ENCODE data around the gene ZFYVE26. TPM values are rescaled to one million over a fixed set of nuclear protein-coding genes. Genes with fewer than 3 reads are reported as not detected.

ZFYVE26 gene
- total and polyA plus RNA-seq, 10 of the 15 experiments (the other 5 are each of a cell fraction or from before 2014, with no cell fraction given): 1.00 to 25.6 (median 12.0) TPM

DNA sequence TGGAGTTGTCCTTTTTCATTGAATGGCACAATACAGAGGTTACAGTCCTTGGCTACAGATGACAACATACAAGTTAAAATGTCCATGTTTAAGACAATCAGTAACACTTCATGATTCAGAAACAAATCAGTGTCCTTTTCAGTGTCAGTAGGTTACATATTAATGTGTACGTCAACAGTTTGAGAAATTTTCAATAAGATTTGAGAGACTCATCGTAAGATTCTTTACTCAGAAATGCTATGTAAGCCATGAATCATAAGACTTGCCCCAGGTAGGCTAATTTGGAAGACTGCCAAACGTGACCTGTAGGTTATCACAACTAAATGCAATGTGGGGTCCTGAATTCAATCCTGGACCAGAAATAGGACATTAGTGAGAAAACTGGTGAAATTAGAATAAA is 111.2 kb downstream of the ZFYVE26 start:
- ChIA-PET SMC1A (ENCODE audit: uncharacterized antibody, unreplicated experiment) (interaction anchor here (0.6 to 5.8 kb wide), 27 partner anchors 7 to 278 kb away, joined by 3 to 206 read pairs (median 6); partner anchors contain the start of genes ARG2, PIGH and RDH11), CTCF (interaction anchor here (0.9 to 12.3 kb wide), 39 partner anchors 9 to 1304 kb away, joined by 3 to 359 read pairs (median 8); partner anchors contain the start of genes ARG2, ATP6V1D, EIF2S1 and PIGH), RAD21 (ENCODE audit: unreplicated experiment) (interaction anchor here (1.1 to 8.5 kb wide), 15 partner anchors 12 to 278 kb away, joined by 4 to 153 read pairs (median 18); partner anchors contain the start of genes ARG2, PIGH, RDH11 and VTI1B), POLR2A (interaction anchor here (0.9 to 2.0 kb wide), 4 partner anchors 31 to 1114 kb away, joined by 3 to 14 read pairs (median 4); no protein-coding TSS in a partner anchor)
- DNase-seq (ENCODE audit: low read depth, low spot score) (no peak), FAIRE-seq (no peak), ATAC-seq (no peak)
- Histone ChIP-seq H3K4me3 (no peak overlapping the region), H4K20me1 (ENCODE audit: control insufficient read depth, insufficient read depth) (no peaks in the 10 kb centered on the region), H3K27me3 (replicated peaks in 1 of 2; ENCODE audit: control insufficient read depth in 2 of 2, insufficient read depth in 2 of 2, low read length in 1 of 2) (no peaks in the 10 kb centered on the region), H3K79me2 (ENCODE audit: control insufficient read depth, insufficient read depth, low read length) (no peaks in the 10 kb centered on the region), H3K4me1 (ENCODE audit: control insufficient read depth, insufficient read depth, low read length) (no peaks in the 10 kb centered on the region), H3K9ac (ENCODE audit: control insufficient read depth, insufficient read depth, low read length) (no peak overlapping the region), H3K27ac (ENCODE audit: control insufficient read depth, insufficient read depth) (no peak overlapping the region), H3K36me3 (ENCODE audit: control insufficient read depth in 2 of 2, insufficient read depth in 2 of 2, low read length in 1 of 2) (no peaks in the 10 kb centered on the region), H2AFZ (ENCODE audit: control insufficient read depth, low read depth, low read length) (no peak overlapping the region), H3K9me3 (replicated peaks; ENCODE audit: control insufficient read depth, insufficient read depth, low read length) (no peaks in the 10 kb centered on the region; the same call in 2 of the 3 replicates), H3K4me2 (ENCODE audit: control insufficient read depth, insufficient read depth) (no peak overlapping the region)
- in situ Hi-C loops (cut with MboI) (loop anchor here (10.0 kb wide), 2 partner anchors 120 to 280 kb away; no protein-coding TSS in a partner anchor), intact Hi-C loops (cut with micrococcal nuclease; ENCODE audit: unreplicated experiment) (loop anchor here (2.0 kb wide), 2 partner anchors 178 to 278 kb away; no protein-coding TSS in a partner anchor)
- 65% methylated on average over 3 of the region's 3 CpGs for WGBS (ENCODE audit: insufficient coverage, insufficient replicate concordance, low lambda C conversion rate, missing lambda C conversion rate)
- no TSS peak for BruUV-seq (replicated peaks)
- TF ChIP-seq SRF (IDR thresholded peaks at IDR 0.05; ENCODE audit: low read depth in 2 of 2, low read length in 2 of 2) (no peak), CHD1 (IDR thresholded peaks at IDR 0.05; ENCODE audit: low read depth, low read length) (no peak), SREBF2 (IDR thresholded peaks at IDR 0.05; ENCODE audit: low read length) (no peak), POU2F2 (IDR thresholded peaks at IDR 0.05; ENCODE audit: borderline replicate concordance, low read depth, low read length) (no peak), HDAC2 (IDR thresholded peaks at IDR 0.05) (no peak), YY1 (IDR thresholded peaks at IDR 0.05; ENCODE audit: low read depth, low read length) (no peak), MEF2B (IDR thresholded peaks at IDR 0.05; ENCODE audit: partially characterized antibody, poor library complexity, severe bottlenecking) (no peak), SMAD1 (IDR thresholded peaks at IDR 0.05; ENCODE audit: low read depth, partially characterized antibody) (no peak), TBL1XR1 (IDR thresholded peaks at IDR 0.05; ENCODE audit: low read depth, low read length) (no peak), STAT3 (IDR thresholded peaks at IDR 0.05; ENCODE audit: low read depth, low read length) (no peak), ZNF622 (IDR thresholded peaks at IDR 0.05) (no peak)
- TF ChIP-seq, protein P1, sequence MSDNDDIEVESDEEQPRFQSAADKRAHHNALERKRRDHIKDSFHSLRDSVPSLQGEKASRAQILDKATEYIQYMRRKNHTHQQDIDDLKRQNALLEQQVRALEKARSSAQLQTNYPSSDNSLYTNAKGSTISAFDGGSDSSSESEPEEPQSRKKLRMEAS (IDR thresholded peaks at IDR 0.05; ENCODE audit: low read depth, low read length): no peak
- TF ChIP-seq, protein P2, sequence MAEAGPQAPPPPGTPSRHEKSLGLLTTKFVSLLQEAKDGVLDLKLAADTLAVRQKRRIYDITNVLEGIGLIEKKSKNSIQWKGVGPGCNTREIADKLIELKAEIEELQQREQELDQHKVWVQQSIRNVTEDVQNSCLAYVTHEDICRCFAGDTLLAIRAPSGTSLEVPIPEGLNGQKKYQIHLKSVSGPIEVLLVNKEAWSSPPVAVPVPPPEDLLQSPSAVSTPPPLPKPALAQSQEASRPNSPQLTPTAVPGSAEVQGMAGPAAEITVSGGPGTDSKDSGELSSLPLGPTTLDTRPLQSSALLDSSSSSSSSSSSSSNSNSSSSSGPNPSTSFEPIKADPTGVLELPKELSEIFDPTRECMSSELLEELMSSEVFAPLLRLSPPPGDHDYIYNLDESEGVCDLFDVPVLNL (IDR thresholded peaks at IDR 0.05; ENCODE audit: low read depth, low read length): no peak
- TF ChIP-seq, protein P3, sequence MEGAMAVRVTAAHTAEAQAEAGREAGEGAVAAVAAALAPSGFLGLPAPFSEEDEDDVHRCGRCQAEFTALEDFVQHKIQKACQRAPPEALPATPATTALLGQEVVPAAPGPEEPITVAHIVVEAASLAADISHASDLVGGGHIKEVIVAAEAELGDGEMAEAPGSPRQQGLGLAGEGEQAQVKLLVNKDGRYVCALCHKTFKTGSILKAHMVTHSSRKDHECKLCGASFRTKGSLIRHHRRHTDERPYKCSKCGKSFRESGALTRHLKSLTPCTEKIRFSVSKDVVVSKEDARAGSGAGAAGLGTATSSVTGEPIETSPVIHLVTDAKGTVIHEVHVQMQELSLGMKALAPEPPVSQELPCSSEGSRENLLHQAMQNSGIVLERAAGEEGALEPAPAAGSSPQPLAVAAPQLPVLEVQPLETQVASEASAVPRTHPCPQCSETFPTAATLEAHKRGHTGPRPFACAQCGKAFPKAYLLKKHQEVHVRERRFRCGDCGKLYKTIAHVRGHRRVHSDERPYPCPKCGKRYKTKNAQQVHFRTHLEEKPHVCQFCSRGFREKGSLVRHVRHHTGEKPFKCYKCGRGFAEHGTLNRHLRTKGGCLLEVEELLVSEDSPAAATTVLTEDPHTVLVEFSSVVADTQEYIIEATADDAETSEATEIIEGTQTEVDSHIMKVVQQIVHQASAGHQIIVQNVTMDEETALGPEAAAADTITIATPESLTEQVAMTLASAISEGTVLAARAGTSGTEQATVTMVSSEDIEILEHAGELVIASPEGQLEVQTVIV (IDR thresholded peaks at IDR 0.05; ENCODE audit: borderline replicate concordance, partially characterized antibody): no peak
- TF ChIP-seq, protein P4, sequence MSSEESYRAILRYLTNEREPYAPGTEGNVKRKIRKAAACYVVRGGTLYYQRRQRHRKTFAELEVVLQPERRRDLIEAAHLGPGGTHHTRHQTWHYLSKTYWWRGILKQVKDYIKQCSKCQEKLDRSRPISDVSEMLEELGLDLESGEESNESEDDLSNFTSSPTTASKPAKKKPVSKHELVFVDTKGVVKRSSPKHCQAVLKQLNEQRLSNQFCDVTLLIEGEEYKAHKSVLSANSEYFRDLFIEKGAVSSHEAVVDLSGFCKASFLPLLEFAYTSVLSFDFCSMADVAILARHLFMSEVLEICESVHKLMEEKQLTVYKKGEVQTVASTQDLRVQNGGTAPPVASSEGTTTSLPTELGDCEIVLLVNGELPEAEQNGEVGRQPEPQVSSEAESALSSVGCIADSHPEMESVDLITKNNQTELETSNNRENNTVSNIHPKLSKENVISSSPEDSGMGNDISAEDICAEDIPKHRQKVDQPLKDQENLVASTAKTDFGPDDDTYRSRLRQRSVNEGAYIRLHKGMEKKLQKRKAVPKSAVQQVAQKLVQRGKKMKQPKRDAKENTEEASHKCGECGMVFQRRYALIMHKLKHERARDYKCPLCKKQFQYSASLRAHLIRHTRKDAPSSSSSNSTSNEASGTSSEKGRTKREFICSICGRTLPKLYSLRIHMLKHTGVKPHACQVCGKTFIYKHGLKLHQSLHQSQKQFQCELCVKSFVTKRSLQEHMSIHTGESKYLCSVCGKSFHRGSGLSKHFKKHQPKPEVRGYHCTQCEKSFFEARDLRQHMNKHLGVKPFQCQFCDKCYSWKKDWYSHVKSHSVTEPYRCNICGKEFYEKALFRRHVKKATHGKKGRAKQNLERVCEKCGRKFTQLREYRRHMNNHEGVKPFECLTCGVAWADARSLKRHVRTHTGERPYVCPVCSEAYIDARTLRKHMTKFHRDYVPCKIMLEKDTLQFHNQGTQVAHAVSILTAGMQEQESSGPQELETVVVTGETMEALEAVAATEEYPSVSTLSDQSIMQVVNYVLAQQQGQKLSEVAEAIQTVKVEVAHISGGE (CRISPR knock-in tag; IDR thresholded peaks at IDR 0.05): no peak

Measured in GM12878 (cell line).